CD4-positive, CD25-positive, alpha-beta regulatory T cell (primary cell): ENCODE data around the gene DNAAF5. TPM values are rescaled to one million over a fixed set of nuclear protein-coding genes. Genes with fewer than 3 reads are reported as not detected.
"Not testable (repeated sequence)": the region's sequence is repeated elsewhere in the genome, so short reads cannot be mapped to it uniquely, and the experiment has no call there.

Source experiments
- ATAC-seq, 2 donors: fragments of 150-1000 bp; cut with Tn5 transposase; one replicate each; pipeline ENCODE4 v1.10.0; 2021; ENCODE audit warnings: low read depth in 2 of 2, moderate number of reproducible peaks in 2 of 2, moderate library complexity in 1 of 2
- DNase-seq, 3 donors: peaks; one replicate each; pipeline versions ENCODE4 v3.0.0 to v3.0.0-alpha.2; 2012 to 2022; ENCODE audit warnings: mixed read lengths in 1 of 3
- H3K27ac ChIP-seq: one replicate; pipeline ENCODE4 v1.7.0; 2013; ENCODE audit warnings: mild to moderate bottlenecking, low read length; ENCODE audit not compliant: insufficient read depth, poor library complexity, severe bottlenecking
- H3K27me3 ChIP-seq: one replicate; pipeline ENCODE4 v1.7.0; 2013; ENCODE audit warnings: low read length; ENCODE audit not compliant: control insufficient read depth, insufficient read depth
- H3K36me3 ChIP-seq: one replicate; pipeline ENCODE4 v1.7.0; 2013; ENCODE audit warnings: mild to moderate bottlenecking, low read length, moderate library complexity; ENCODE audit not compliant: control insufficient read depth, insufficient read depth
- H3K4me1 ChIP-seq: 2 replicates; pipeline ENCODE4 v1.7.0; 2013; ENCODE audit warnings: mild to moderate bottlenecking, low read length; ENCODE audit not compliant: insufficient read depth, control insufficient read depth, poor library complexity, severe bottlenecking
- H3K4me3 ChIP-seq: one replicate; pipeline ENCODE4 v1.7.0; 2013; ENCODE audit warnings: low read depth, mild to moderate bottlenecking, low read length, moderate library complexity
- H3K9me3 ChIP-seq, 2 experiments: 1 replicate in 1 of 2; 2 replicates in 1 of 2; pipeline ENCODE4 v1.7.0; 2013; ENCODE audit warnings: low read length in 2 of 2, mild to moderate bottlenecking in 1 of 2, moderate library complexity in 1 of 2; ENCODE audit not compliant: control insufficient read depth in 2 of 2
- H3K27ac Mint-ChIP-seq, 3 donors: one replicate each; pipeline ENCODE4 v1.8.0; 2020 to 2022; ENCODE audit warnings: mild to moderate bottlenecking in 3 of 3, mixed read lengths in 3 of 3, moderate library complexity in 2 of 3
- H3K27me3 Mint-ChIP-seq: one replicate; pipeline ENCODE4 v1.8.0; 2022; ENCODE audit warnings: mild to moderate bottlenecking, mixed read lengths
- H3K36me3 Mint-ChIP-seq: one replicate; pipeline ENCODE4 v1.8.0; 2020; ENCODE audit warnings: mixed read lengths
- H3K4me1 Mint-ChIP-seq, 4 donors: one replicate each; pipeline ENCODE4 v1.8.0; 2020 to 2022; ENCODE audit warnings: mixed read lengths in 4 of 4, mild to moderate bottlenecking in 1 of 4
- H3K4me3 Mint-ChIP-seq, 4 donors: one replicate each; pipeline ENCODE4 v1.8.0; 2020 to 2022; ENCODE audit warnings: mild to moderate bottlenecking in 4 of 4, mixed read lengths in 4 of 4, moderate library complexity in 3 of 4
- H3K9me3 Mint-ChIP-seq, 7 donors: one replicate each; pipeline ENCODE4 v1.8.0; 2020 to 2022; ENCODE audit warnings: mixed read lengths in 7 of 7, mild to moderate bottlenecking in 3 of 7, moderate library complexity in 2 of 7
- polyA plus RNA-seq, 4 donors: library from polyadenylated mRNA; unstranded; fragments of 300-500 nt; fragmentation: Illumina TruSeq; gene quantifications; one replicate each; pipeline ENCODE4 v1.2.3, GENCODE V29; 2021
- total RNA-seq: library from RNA; stranded (reverse); gene quantifications from one replicate; pipeline ENCODE4 v1.2.3, GENCODE V29; 2022

DNAAF5 gene
- total and polyA plus RNA-seq, 5 donors from 2014 or later = 0.84 to 11.9 (median 2.3) TPM

- H3K9me3 ChIP-seq = no peaks in the 10 kb centered on the region
- Mint-ChIP-seq H3K9me3 (peaks cover 0 to 2% (median 0%) of the 10 kb centered on the region in 7 donors), H3K4me3 (no peak overlapping the region), H3K4me1 (peaks cover 0 to 6% (median 1%) of the 10 kb centered on the region in 4 donors), H3K27ac (no peak overlapping the region), H3K36me3 (peaks cover 19% of the 10 kb centered on the region), H3K27me3 (no peaks in the 10 kb centered on the region)
- peaks cover 7% of the 10 kb centered on the region for H3K36me3 ChIP-seq
- H3K27me3 ChIP-seq = no peaks in the 10 kb centered on the region
- ATAC-seq = no peak
- H3K4me3 ChIP-seq = no peak overlapping the region
- H3K27ac ChIP-seq = no peak overlapping the region
- no peak for DNase-seq
- H3K4me1 ChIP-seq = no peaks in the 10 kb centered on the region
Observed at GRCh38 chr7:746155-747061, 19.9 kb downstream of the DNAAF5 start.

DNA sequence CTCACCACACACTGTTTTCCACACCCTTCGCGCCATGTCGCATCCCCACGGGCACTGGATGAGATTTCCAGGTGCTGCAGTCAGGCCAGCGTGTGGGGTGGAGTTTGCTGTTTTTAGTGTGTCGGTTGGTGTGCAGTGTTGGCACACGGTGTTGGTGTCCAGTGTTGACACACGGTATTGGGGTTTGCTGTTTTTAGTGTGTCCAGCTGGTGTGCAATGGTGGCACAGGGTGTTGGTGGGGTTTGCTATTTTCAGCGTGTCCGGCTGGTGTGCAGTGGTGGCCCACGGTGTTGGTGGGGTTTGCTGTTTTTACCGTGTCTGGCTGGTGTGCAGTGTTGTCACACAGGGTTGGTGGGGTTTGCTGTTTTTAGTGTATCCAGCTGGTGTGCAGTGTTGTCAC is 20.7 kb downstream of the DNAAF5 start:
- Histone ChIP-seq H3K4me1 (no peaks in the 10 kb centered on the region), H3K4me3 (no peak overlapping the region), H3K36me3 (no peaks in the 10 kb centered on the region), H3K27ac (no peak overlapping the region), H3K27me3 (no peaks in the 10 kb centered on the region), H3K9me3 (no peaks in the 10 kb centered on the region)
- Mint-ChIP-seq H3K4me3 (no peak overlapping the region), H3K4me1 (peaks cover 0 to 6% (median 1%) of the 10 kb centered on the region in 4 donors), H3K27ac (no peak overlapping the region), H3K36me3 (peaks cover 15% of the 10 kb centered on the region), H3K9me3 (peaks cover 0 to 2% (median 0%) of the 10 kb centered on the region in 7 donors), H3K27me3 (no peaks in the 10 kb centered on the region)
- DNase-seq = no peak
- ATAC-seq = no peak

DNA sequence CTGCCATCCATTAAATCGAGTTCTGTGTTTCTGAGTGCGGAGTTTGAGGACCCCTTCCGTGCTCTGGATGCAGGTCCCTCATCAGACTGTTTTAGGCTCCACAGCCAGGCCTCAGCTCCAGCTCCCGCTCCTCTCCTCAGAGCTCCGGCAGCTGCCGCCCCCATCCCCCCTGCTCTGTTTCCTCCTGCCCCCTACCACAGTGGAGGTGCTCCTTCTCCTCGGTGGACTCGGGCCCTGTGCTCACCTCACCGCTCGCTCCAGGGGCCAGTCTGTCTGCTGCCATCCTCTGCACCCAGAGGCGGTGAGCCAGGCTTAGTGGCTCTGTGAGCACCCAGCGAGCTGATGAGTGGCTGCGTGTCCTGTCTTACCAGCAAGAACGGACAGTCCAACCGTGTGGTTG is 21.9 kb downstream of the DNAAF5 start:
- no peaks in the 10 kb centered on the region for H3K27me3 Mint-ChIP-seq
- H3K4me3 ChIP-seq = no peak overlapping the region
- H3K9me3 ChIP-seq = no peaks in the 10 kb centered on the region
- ATAC-seq (no peak), DNase-seq (no peak)
- peaks cover 0 to 6% (median 1%) of the 10 kb centered on the region in 4 donors for H3K4me1 Mint-ChIP-seq
- no peak overlapping the region for H3K4me3 Mint-ChIP-seq
- H3K27me3 ChIP-seq = no peaks in the 10 kb centered on the region
- no peaks in the 10 kb centered on the region for H3K4me1 ChIP-seq
- no peak overlapping the region for H3K27ac Mint-ChIP-seq
- peaks cover 5% of the 10 kb centered on the region for H3K36me3 ChIP-seq
- H3K27ac ChIP-seq = no peak overlapping the region
- peaks cover 10% of the 10 kb centered on the region for H3K36me3 Mint-ChIP-seq
- H3K9me3 Mint-ChIP-seq = peaks cover 0 to 2% (median 0%) of the 10 kb centered on the region in 7 donors

DNA sequence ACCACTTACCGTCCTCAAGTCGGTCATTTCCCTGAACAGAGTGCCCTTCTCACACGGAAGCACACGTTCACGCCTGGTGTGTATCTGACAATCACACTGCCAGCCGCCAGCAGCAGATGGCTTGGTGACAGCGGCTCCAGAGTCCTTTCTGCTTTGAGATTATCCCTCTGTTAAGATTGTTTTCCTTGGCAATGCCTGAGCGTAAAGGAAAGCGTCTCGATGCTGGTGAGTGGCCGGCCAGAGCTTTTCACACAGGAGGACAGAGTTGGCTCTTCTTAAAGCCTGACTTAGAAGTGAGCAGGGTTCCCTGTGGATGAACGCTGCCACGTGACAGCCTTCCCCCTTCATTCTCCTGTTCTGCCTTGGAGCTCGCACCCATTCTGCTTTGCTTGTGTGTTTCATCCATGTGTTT is 22.6 kb downstream of the DNAAF5 start:
- H3K27ac ChIP-seq = no peak overlapping the region
- H3K27me3 ChIP-seq = no peaks in the 10 kb centered on the region
- Mint-ChIP-seq H3K27me3 (no peaks in the 10 kb centered on the region), H3K27ac (no peak overlapping the region), H3K36me3 (peaks cover 9% of the 10 kb centered on the region), H3K4me3 (peak overlapping the region in 1 of 4 donors; percentile 56), H3K9me3 (peaks cover 0 to 2% (median 0%) of the 10 kb centered on the region in 7 donors), H3K4me1 (peaks cover 0 to 6% (median 1%) of the 10 kb centered on the region in 4 donors)
- ATAC-seq (no peak), DNase-seq (no peak)
- H3K36me3 ChIP-seq = peaks cover 5% of the 10 kb centered on the region
- H3K4me3 ChIP-seq = no peak overlapping the region
- no peaks in the 10 kb centered on the region for H3K9me3 ChIP-seq
- H3K4me1 ChIP-seq = no peaks in the 10 kb centered on the region

DNA sequence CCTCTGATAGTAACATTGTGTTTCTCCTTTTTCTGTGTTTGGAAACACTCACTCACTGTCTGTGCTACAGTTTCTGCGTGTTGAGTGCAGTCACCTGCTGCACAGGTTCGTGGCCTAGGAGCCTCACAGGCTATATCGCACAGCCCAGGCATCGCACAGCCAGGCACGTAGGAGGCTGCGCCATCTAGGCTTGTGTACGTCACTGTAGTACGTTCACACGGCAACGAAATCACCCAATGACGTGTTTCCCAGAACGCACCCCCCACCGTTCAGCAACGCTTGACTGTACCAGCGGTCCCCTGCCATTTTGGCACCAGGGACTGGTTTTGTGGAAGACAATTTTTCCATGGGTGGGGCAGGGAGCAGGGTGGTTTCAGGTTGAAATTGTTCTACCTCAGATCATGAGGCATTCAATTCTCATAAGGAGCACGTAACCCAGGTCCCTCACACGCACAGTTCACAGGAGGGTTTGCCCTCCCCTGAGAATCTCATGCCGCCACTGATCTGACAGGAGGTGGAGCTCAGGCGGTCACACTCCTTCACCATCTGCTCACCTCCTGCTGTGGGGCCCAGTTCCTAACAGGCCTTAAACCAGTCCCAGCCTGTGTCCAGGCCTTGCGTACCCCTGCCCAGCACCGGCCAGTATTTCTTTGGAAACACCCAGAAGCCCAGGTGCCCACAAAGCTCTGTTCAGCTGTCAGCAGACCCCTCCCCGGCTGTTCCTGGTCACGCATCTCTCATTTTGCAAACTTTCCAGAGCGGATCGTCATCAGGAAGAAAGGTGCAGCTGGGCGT is 23.8 kb downstream of the DNAAF5 start:
- no peak overlapping the region for H3K27ac ChIP-seq
- H3K27me3 ChIP-seq = no peaks in the 10 kb centered on the region
- Mint-ChIP-seq H3K9me3 (no peaks in the 10 kb centered on the region), H3K4me1 (peaks cover 0 to 6% (median 1%) of the 10 kb centered on the region in 4 donors), H3K27me3 (no peaks in the 10 kb centered on the region), H3K36me3 (peaks cover 6% of the 10 kb centered on the region), H3K4me3 (no peak overlapping the region), H3K27ac (no peak overlapping the region)
- DNase-seq = no peak
- no peaks in the 10 kb centered on the region for H3K9me3 ChIP-seq
- H3K4me3 ChIP-seq = no peak overlapping the region
- no peak for ATAC-seq
- H3K36me3 ChIP-seq = peaks cover 14% of the 10 kb centered on the region
- H3K4me1 ChIP-seq = no peaks in the 10 kb centered on the region

- H3K27ac ChIP-seq = no peak overlapping the region
- peaks cover 8% of the 10 kb centered on the region for H3K36me3 Mint-ChIP-seq
- no peaks in the 10 kb centered on the region for H3K4me1 ChIP-seq
- no peaks in the 10 kb centered on the region for H3K9me3 ChIP-seq
- no peaks in the 10 kb centered on the region for H3K27me3 ChIP-seq
- H3K4me1 Mint-ChIP-seq = peaks cover 0 to 4% (median 0%) of the 10 kb centered on the region in 4 donors
- no peaks in the 10 kb centered on the region for H3K9me3 Mint-ChIP-seq
- no peaks in the 10 kb centered on the region for H3K27me3 Mint-ChIP-seq
- DNase-seq (no peak), ATAC-seq (no peak)
- no peak overlapping the region for H3K4me3 Mint-ChIP-seq
- no peak overlapping the region for H3K4me3 ChIP-seq
- peaks cover 21% of the 10 kb centered on the region for H3K36me3 ChIP-seq
- H3K27ac Mint-ChIP-seq = no peak overlapping the region
Observed at GRCh38 chr7:751826-752225, 25.3 kb downstream of the DNAAF5 start.

DNA sequence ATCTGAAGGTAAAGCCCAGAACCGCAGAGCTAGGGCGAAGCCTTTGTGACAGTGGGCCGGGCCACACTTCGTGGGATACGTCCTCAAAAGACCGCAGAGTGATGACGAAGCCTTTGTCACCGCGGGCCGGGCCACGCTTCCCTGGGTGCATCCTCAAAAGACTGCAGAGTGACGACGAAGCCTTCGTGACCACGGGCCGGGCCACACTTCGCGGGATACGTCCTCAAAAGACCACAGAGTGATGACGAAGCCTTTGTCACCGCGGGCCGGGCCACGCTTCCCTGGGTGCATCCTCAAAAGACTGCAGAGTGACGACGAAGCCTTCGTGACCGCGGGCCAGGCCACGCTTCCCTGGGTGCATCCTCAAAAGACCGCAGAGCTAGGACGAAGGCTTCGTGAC is 25.8 kb downstream of the DNAAF5 start:
- H3K4me1 Mint-ChIP-seq, H3K27ac ChIP-seq, H3K4me1 ChIP-seq, H3K4me3 Mint-ChIP-seq, H3K27ac Mint-ChIP-seq, H3K4me3 ChIP-seq, H3K36me3 Mint-ChIP-seq, H3K9me3 ChIP-seq, DNase-seq, ATAC-seq, H3K27me3 Mint-ChIP-seq, H3K27me3 ChIP-seq, H3K9me3 Mint-ChIP-seq: not testable (repeated sequence)
- peaks cover 25% of the 10 kb centered on the region for H3K36me3 ChIP-seq
